H1 (cell line): ENCODE results near the gene ST13.

ENCODE experiments used
- EZH2 ChIP-seq: fragments of 200-600 bp; sonication (generic); IDR thresholded peaks from 2 replicates; pipeline ENCODE4 v1.7.1; 2012; ENCODE audit warnings: low read depth, mild to moderate bottlenecking, moderate library complexity, low read length, inconsistent platforms; ENCODE audit not compliant: severe bottlenecking
- POLR2A ChIP-seq, 2 experiments: IDR thresholded peaks; 1 replicate in 1 of 2; 2 replicates in 1 of 2; pipeline ENCODE4 v1.6.1; 2011; ENCODE audit warnings: low read depth in 2 of 2, low read length in 2 of 2, mild to moderate bottlenecking in 2 of 2; ENCODE audit errors: control extremely low read depth in 1 of 2
- SIN3A ChIP-seq, 2 experiments: IDR thresholded peaks in 1 of 2; conservative IDR thresholded peaks in 1 of 2; 2 replicates each; pipeline ENCODE4 v1.6.1; 2011 to 2012; ENCODE audit warnings: low read length in 2 of 2, improper control_type of control experiment in 1 of 2, low read depth in 1 of 2, mild to moderate bottlenecking in 1 of 2
- TF ChIP-seq, protein P1 (sequence below), 3 experiments: IDR thresholded peaks; 1 replicate in 2 of 3; 2 replicates in 1 of 3; pipeline versions ENCODE4 v1.5.1 to v1.6.1; 2011; ENCODE audit warnings: low read length in 3 of 3, mild to moderate bottlenecking in 3 of 3, inconsistent platforms in 2 of 3, low read depth in 1 of 3, moderate library complexity in 1 of 3; ENCODE audit not compliant: insufficient read depth in 1 of 3; ENCODE audit errors: control extremely low read depth in 1 of 3

DNA sequence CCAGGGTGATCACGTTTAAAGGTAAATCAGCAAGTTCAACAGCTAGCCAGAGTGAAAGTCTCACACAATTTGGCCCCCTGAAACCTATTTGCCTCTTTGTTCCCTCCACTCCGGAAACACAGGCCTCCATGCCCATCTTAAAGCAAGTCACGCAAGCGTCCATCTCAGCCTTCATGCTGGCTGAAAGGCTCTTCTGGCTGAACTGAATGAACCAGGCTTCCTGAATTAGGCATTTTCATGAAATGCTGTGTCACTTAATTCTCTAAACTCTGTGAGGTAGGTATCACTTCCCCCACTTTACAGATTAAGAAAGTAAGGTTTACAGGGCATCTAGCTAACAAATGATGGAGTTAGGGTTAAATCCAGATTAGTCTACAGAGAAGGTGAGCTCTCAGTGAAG lies 38.7 kb downstream of the ST13 start:
- TF ChIP-seq, protein P1, sequence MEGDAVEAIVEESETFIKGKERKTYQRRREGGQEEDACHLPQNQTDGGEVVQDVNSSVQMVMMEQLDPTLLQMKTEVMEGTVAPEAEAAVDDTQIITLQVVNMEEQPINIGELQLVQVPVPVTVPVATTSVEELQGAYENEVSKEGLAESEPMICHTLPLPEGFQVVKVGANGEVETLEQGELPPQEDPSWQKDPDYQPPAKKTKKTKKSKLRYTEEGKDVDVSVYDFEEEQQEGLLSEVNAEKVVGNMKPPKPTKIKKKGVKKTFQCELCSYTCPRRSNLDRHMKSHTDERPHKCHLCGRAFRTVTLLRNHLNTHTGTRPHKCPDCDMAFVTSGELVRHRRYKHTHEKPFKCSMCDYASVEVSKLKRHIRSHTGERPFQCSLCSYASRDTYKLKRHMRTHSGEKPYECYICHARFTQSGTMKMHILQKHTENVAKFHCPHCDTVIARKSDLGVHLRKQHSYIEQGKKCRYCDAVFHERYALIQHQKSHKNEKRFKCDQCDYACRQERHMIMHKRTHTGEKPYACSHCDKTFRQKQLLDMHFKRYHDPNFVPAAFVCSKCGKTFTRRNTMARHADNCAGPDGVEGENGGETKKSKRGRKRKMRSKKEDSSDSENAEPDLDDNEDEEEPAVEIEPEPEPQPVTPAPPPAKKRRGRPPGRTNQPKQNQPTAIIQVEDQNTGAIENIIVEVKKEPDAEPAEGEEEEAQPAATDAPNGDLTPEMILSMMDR (IDR thresholded peaks at IDR 0.05; ENCODE audit: control extremely low read depth in 1 of 3, insufficient read depth in 1 of 3, low read depth in 1 of 3, low read length in 3 of 3), result no peak
- no peak for TF ChIP-seq EZH2
- no peak for TF ChIP-seq POLR2A (IDR thresholded peaks at IDR 0.05; ENCODE audit: control extremely low read depth in 1 of 2, low read depth in 2 of 2, low read length in 2 of 2)
- TF ChIP-seq SIN3A (conservative IDR thresholded peaks at IDR 0.05 in 1 of 2, IDR thresholded peaks at IDR 0.05 in 1 of 2; ENCODE audit: low read depth in 1 of 2, low read length in 2 of 2), result no peak
